Measurements from ENCODE around the gene GPC3. TPM values are rescaled to one million over a fixed set of nuclear protein-coding genes. Genes with fewer than 3 reads are reported as not detected.
"Not testable (repeated sequence)": the region's sequence is repeated elsewhere in the genome, so short reads cannot be mapped to it uniquely, and the experiment has no call there.

GPC3 gene
- total and polyA plus RNA-seq, 3 experiments from 2014 or later = not detected

GRCh38 chrX:133530960-133531359 lies 454.4 kb downstream of the GPC3 start:
- Histone ChIP-seq H3K4me1 (ENCODE audit: insufficient read depth, low read length) (no peaks in the 10 kb centered on the region), H3K27ac (ENCODE audit: low read depth, low read length) (no peak overlapping the region), H3K27me3 (ENCODE audit: insufficient read depth, low read length, poor library complexity, severe bottlenecking) (no peaks in the 10 kb centered on the region), H3K9me3 (ENCODE audit: low read length) (no peaks in the 10 kb centered on the region), H3K36me3 (ENCODE audit: insufficient read depth, low read length) (no peaks in the 10 kb centered on the region), H3K4me3 (ENCODE audit: low read length) (no peak overlapping the region)
- Mint-ChIP-seq H3K27ac (no peak overlapping the region), H3K4me3 (no peak overlapping the region), H3K9me3 (no peaks in the 10 kb centered on the region), H3K27me3 (peaks cover 0 to 1% of the 10 kb centered on the region in 2 donors), H3K36me3 (no peaks in the 10 kb centered on the region), H3K4me1 (no peaks in the 10 kb centered on the region)
- CTCF ChIA-PET = no interaction called here
- POLR2A ChIA-PET = no interaction called here
- no peak for DNase-seq

- H3K9me3 Mint-ChIP-seq = no peaks in the 10 kb centered on the region
- H3K27me3 Mint-ChIP-seq = peaks cover 0 to 3% of the 10 kb centered on the region in 2 donors
- H3K36me3 ChIP-seq (ENCODE audit: insufficient read depth, low read length) = no peaks in the 10 kb centered on the region
- no peak overlapping the region for H3K27ac Mint-ChIP-seq
- DNase-seq = no peak
- H3K9me3 ChIP-seq (ENCODE audit: low read length) = no peaks in the 10 kb centered on the region
- no peak overlapping the region for H3K4me3 Mint-ChIP-seq
- no peaks in the 10 kb centered on the region for H3K36me3 Mint-ChIP-seq
- CTCF ChIA-PET = no interaction called here
- H3K27ac ChIP-seq (ENCODE audit: low read depth, low read length) = no peak overlapping the region
- H3K4me1 Mint-ChIP-seq = no peaks in the 10 kb centered on the region
- H3K27me3 ChIP-seq (ENCODE audit: insufficient read depth, low read length, poor library complexity, severe bottlenecking) = no peaks in the 10 kb centered on the region
- no peaks in the 10 kb centered on the region for H3K4me1 ChIP-seq (ENCODE audit: insufficient read depth, low read length)
- H3K4me3 ChIP-seq (ENCODE audit: low read length) = no peak overlapping the region
- POLR2A ChIA-PET = no interaction called here
Observed at GRCh38 chrX:133529578-133529977, 455.8 kb downstream of the GPC3 start.

GRCh38 chrX:133527825-133528224 lies 457.6 kb downstream of the GPC3 start:
- POLR2A ChIA-PET = no interaction called here
- H3K36me3 Mint-ChIP-seq = no peaks in the 10 kb centered on the region

GRCh38 chrX:133527415-133527814 lies 458.0 kb downstream of the GPC3 start:
- Mint-ChIP-seq H3K27me3 (peaks cover 0 to 5% of the 10 kb centered on the region in 2 donors), H3K4me1 (no peaks in the 10 kb centered on the region)
- CTCF ChIA-PET = no interaction called here

More at GRCh38 chrX:133527825-133528224, 457.6 kb downstream of the GPC3 start:
- H3K4me1 ChIP-seq (ENCODE audit: insufficient read depth, low read length) = no peaks in the 10 kb centered on the region
- no peaks in the 10 kb centered on the region for H3K27me3 ChIP-seq (ENCODE audit: insufficient read depth, low read length, poor library complexity, severe bottlenecking)
- H3K27ac ChIP-seq (ENCODE audit: low read depth, low read length) = no peak overlapping the region
- Mint-ChIP-seq H3K9me3 (no peaks in the 10 kb centered on the region), H3K4me3 (no peak overlapping the region), H3K27ac (no peak overlapping the region), H3K27me3 (peaks cover 0 to 4% of the 10 kb centered on the region in 2 donors), H3K4me1 (no peaks in the 10 kb centered on the region)
- H3K4me3 ChIP-seq (ENCODE audit: low read length) = no peak overlapping the region
- CTCF ChIA-PET = no interaction called here
- DNase-seq = no peak
- no peaks in the 10 kb centered on the region for H3K9me3 ChIP-seq (ENCODE audit: low read length)
- no peaks in the 10 kb centered on the region for H3K36me3 ChIP-seq (ENCODE audit: insufficient read depth, low read length)

GRCh38 chrX:133526773-133527172 lies 458.6 kb downstream of the GPC3 start:
- DNase-seq; H3K4me1 Mint-ChIP-seq; H3K36me3 ChIP-seq (ENCODE audit: insufficient read depth, low read length); H3K4me3 Mint-ChIP-seq; H3K27ac Mint-ChIP-seq; H3K9me3 Mint-ChIP-seq; H3K4me1 ChIP-seq (ENCODE audit: insufficient read depth, low read length); POLR2A ChIA-PET; H3K4me3 ChIP-seq (ENCODE audit: low read length); H3K27me3 ChIP-seq (ENCODE audit: insufficient read depth, low read length, poor library complexity, severe bottlenecking); H3K36me3 Mint-ChIP-seq; H3K9me3 ChIP-seq (ENCODE audit: low read length); H3K27me3 Mint-ChIP-seq; CTCF ChIA-PET; H3K27ac ChIP-seq (ENCODE audit: low read depth, low read length): not testable (repeated sequence)

More at GRCh38 chrX:133527415-133527814, 458.0 kb downstream of the GPC3 start:
- no peak overlapping the region for H3K27ac Mint-ChIP-seq
- Histone ChIP-seq H3K36me3 (ENCODE audit: insufficient read depth, low read length) (no peaks in the 10 kb centered on the region), H3K9me3 (ENCODE audit: low read length) (no peaks in the 10 kb centered on the region), H3K4me1 (ENCODE audit: insufficient read depth, low read length) (no peaks in the 10 kb centered on the region), H3K4me3 (ENCODE audit: low read length) (no peak overlapping the region), H3K27me3 (ENCODE audit: insufficient read depth, low read length, poor library complexity, severe bottlenecking) (no peaks in the 10 kb centered on the region), H3K27ac (ENCODE audit: low read depth, low read length) (no peak overlapping the region)
- H3K9me3 Mint-ChIP-seq = no peaks in the 10 kb centered on the region
- POLR2A ChIA-PET = no interaction called here
- no peak for DNase-seq
- no peak overlapping the region for H3K4me3 Mint-ChIP-seq
- no peaks in the 10 kb centered on the region for H3K36me3 Mint-ChIP-seq

- ChIA-PET POLR2A (no interaction called here), CTCF (no interaction called here)
- no peak overlapping the region for H3K27ac ChIP-seq (ENCODE audit: low read depth, low read length)
- H3K9me3 Mint-ChIP-seq = no peaks in the 10 kb centered on the region
- no peaks in the 10 kb centered on the region for H3K27me3 ChIP-seq (ENCODE audit: insufficient read depth, low read length, poor library complexity, severe bottlenecking)
- H3K4me1 ChIP-seq (ENCODE audit: insufficient read depth, low read length) = no peaks in the 10 kb centered on the region
- H3K9me3 ChIP-seq (ENCODE audit: low read length) = no peaks in the 10 kb centered on the region
- H3K4me1 Mint-ChIP-seq = no peaks in the 10 kb centered on the region
- no peak overlapping the region for H3K4me3 Mint-ChIP-seq
- no peaks in the 10 kb centered on the region for H3K36me3 ChIP-seq (ENCODE audit: insufficient read depth, low read length)
- DNase-seq = no peak
- H3K27me3 Mint-ChIP-seq = peaks cover 0 to 3% of the 10 kb centered on the region in 2 donors
- H3K27ac Mint-ChIP-seq = no peak overlapping the region
- H3K4me3 ChIP-seq (ENCODE audit: low read length) = no peak overlapping the region
- H3K36me3 Mint-ChIP-seq = no peaks in the 10 kb centered on the region
Observed at GRCh38 chrX:133523526-133523925, 461.9 kb downstream of the GPC3 start.

GRCh38 chrX:133523081-133523487 lies 462.3 kb downstream of the GPC3 start:
- CTCF ChIA-PET = no interaction called here
- no peak for DNase-seq
- Histone ChIP-seq H3K27me3 (ENCODE audit: insufficient read depth, low read length, poor library complexity, severe bottlenecking) (no peaks in the 10 kb centered on the region), H3K27ac (ENCODE audit: low read depth, low read length) (no peak overlapping the region), H3K4me3 (ENCODE audit: low read length) (no peak overlapping the region), H3K36me3 (ENCODE audit: insufficient read depth, low read length) (no peaks in the 10 kb centered on the region), H3K9me3 (ENCODE audit: low read length) (no peaks in the 10 kb centered on the region), H3K4me1 (ENCODE audit: insufficient read depth, low read length) (no peaks in the 10 kb centered on the region)
- no peaks in the 10 kb centered on the region for H3K36me3 Mint-ChIP-seq
- H3K4me3 Mint-ChIP-seq = no peak overlapping the region
- H3K27ac Mint-ChIP-seq = no peak overlapping the region
- H3K4me1 Mint-ChIP-seq = no peaks in the 10 kb centered on the region
- no peaks in the 10 kb centered on the region for H3K9me3 Mint-ChIP-seq
- peaks cover 0 to 3% of the 10 kb centered on the region in 2 donors for H3K27me3 Mint-ChIP-seq
- POLR2A ChIA-PET = no interaction called here

- no peaks in the 10 kb centered on the region for H3K4me1 ChIP-seq (ENCODE audit: insufficient read depth, low read length)
- no peak overlapping the region for H3K27ac ChIP-seq (ENCODE audit: low read depth, low read length)
- ChIA-PET CTCF (no interaction called here), POLR2A (no interaction called here)
- H3K4me3 ChIP-seq (ENCODE audit: low read length) = no peak overlapping the region
- no peak for DNase-seq
- H3K4me1 Mint-ChIP-seq = no peaks in the 10 kb centered on the region
- peaks cover 0 to 2% (median 0%) of the 10 kb centered on the region in 5 donors for H3K9me3 Mint-ChIP-seq
- peaks cover 0 to 10% of the 10 kb centered on the region in 2 donors for H3K27me3 Mint-ChIP-seq
- no peaks in the 10 kb centered on the region for H3K27me3 ChIP-seq (ENCODE audit: insufficient read depth, low read length, poor library complexity, severe bottlenecking)
- no peak overlapping the region for H3K4me3 Mint-ChIP-seq
- H3K27ac Mint-ChIP-seq = no peak overlapping the region
- H3K9me3 ChIP-seq (ENCODE audit: low read length) = no peaks in the 10 kb centered on the region
- H3K36me3 ChIP-seq (ENCODE audit: insufficient read depth, low read length) = no peaks in the 10 kb centered on the region
- no peaks in the 10 kb centered on the region for H3K36me3 Mint-ChIP-seq
Observed at GRCh38 chrX:133516686-133517085, 468.7 kb downstream of the GPC3 start.

GRCh38 chrX:133514486-133514885 lies 470.9 kb downstream of the GPC3 start:
- Histone ChIP-seq H3K27ac (ENCODE audit: low read depth, low read length) (no peak overlapping the region), H3K36me3 (ENCODE audit: insufficient read depth, low read length) (no peaks in the 10 kb centered on the region), H3K27me3 (ENCODE audit: insufficient read depth, low read length, poor library complexity, severe bottlenecking) (no peaks in the 10 kb centered on the region), H3K4me1 (ENCODE audit: insufficient read depth, low read length) (no peaks in the 10 kb centered on the region), H3K4me3 (ENCODE audit: low read length) (no peak overlapping the region), H3K9me3 (ENCODE audit: low read length) (no peaks in the 10 kb centered on the region)
- Mint-ChIP-seq H3K27me3 (peaks cover 0 to 10% of the 10 kb centered on the region in 2 donors), H3K9me3 (peaks cover 0 to 2% (median 0%) of the 10 kb centered on the region in 5 donors), H3K36me3 (no peaks in the 10 kb centered on the region), H3K27ac (no peak overlapping the region), H3K4me1 (no peaks in the 10 kb centered on the region), H3K4me3 (no peak overlapping the region)
- ChIA-PET POLR2A (no interaction called here), CTCF (no interaction called here)
- DNase-seq = no peak
